Immature natural killer cell (primary cell): ENCODE results near the gene RNF125. TPM values are rescaled to one million over a fixed set of nuclear protein-coding genes. Genes with fewer than 3 reads are reported as not detected.
"Not testable (repeated sequence)": the region's sequence is repeated elsewhere in the genome, so short reads cannot be mapped to it uniquely, and the experiment has no call there.

Experiments used
- DNase-seq, 3 donors: peaks; one replicate each; pipeline ENCODE4 v3.0.0; 2022; ENCODE audit warnings: mixed read lengths in 1 of 3
- H3K27ac Mint-ChIP-seq, 6 donors: one replicate each; pipeline ENCODE4 v1.8.0; 2020; ENCODE audit warnings: mixed read lengths in 6 of 6, mild to moderate bottlenecking in 5 of 6, inconsistent platforms in 4 of 6, moderate library complexity in 3 of 6
- H3K27me3 Mint-ChIP-seq, 3 donors: one replicate each; pipeline ENCODE4 v1.8.0; 2020 to 2021; ENCODE audit warnings: low read depth in 3 of 3, mild to moderate bottlenecking in 3 of 3, mixed read lengths in 3 of 3, moderate library complexity in 3 of 3, inconsistent platforms in 1 of 3
- H3K36me3 Mint-ChIP-seq, 3 donors: one replicate each; pipeline ENCODE4 v1.8.0; 2020; ENCODE audit warnings: mixed read lengths in 3 of 3, inconsistent platforms in 2 of 3, mild to moderate bottlenecking in 2 of 3
- H3K4me1 Mint-ChIP-seq, 2 donors: one replicate each; pipeline ENCODE4 v1.8.0; 2020; ENCODE audit warnings: inconsistent platforms in 2 of 2, mild to moderate bottlenecking in 2 of 2, mixed read lengths in 2 of 2, moderate library complexity in 1 of 2
- H3K4me3 Mint-ChIP-seq, 5 donors: one replicate each; pipeline ENCODE4 v1.8.0; 2020; ENCODE audit warnings: mild to moderate bottlenecking in 5 of 5, mixed read lengths in 5 of 5, inconsistent platforms in 3 of 5, moderate library complexity in 3 of 5
- H3K9me3 Mint-ChIP-seq, 6 donors: one replicate each; pipeline ENCODE4 v1.8.0; 2020; ENCODE audit warnings: mild to moderate bottlenecking in 6 of 6, mixed read lengths in 6 of 6, inconsistent platforms in 4 of 6, moderate library complexity in 3 of 6
- polyA plus RNA-seq, 3 donors: library from polyadenylated mRNA; unstranded; fragments of 300-500 nt; fragmentation: Illumina TruSeq; gene quantifications; one replicate each; pipeline ENCODE4 v1.2.3, GENCODE V29; 2021

The RNF125 gene
- polyA plus RNA-seq, 3 donors from 2014 or later: 73.0 to 132 (median 122) TPM

DNA sequence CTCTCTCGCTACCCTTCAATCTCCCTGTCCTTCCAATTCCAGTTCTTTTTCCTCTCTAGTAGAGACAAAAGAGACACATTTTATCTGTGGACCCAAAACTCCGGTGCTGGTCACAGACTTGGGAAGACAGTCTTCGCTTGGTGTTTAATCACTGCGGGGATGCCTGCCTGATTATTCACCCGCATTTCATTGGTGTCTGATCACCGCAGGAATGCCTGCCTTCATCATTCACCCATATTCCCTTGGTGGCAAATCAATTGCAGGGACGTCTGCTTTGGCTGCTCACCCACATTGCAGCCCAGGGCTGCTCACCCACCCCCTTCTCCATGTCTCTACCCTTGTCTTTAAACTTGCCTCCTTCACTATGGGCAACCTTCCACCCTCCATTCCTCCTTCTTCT lies 17.5 kb upstream of the RNF125 start:
- H3K4me3 Mint-ChIP-seq, H3K4me1 Mint-ChIP-seq, H3K36me3 Mint-ChIP-seq, H3K9me3 Mint-ChIP-seq, DNase-seq, H3K27me3 Mint-ChIP-seq: not testable (repeated sequence)
- H3K27ac Mint-ChIP-seq: peak overlapping the region in 1 of 6 donors; percentile 35

DNA sequence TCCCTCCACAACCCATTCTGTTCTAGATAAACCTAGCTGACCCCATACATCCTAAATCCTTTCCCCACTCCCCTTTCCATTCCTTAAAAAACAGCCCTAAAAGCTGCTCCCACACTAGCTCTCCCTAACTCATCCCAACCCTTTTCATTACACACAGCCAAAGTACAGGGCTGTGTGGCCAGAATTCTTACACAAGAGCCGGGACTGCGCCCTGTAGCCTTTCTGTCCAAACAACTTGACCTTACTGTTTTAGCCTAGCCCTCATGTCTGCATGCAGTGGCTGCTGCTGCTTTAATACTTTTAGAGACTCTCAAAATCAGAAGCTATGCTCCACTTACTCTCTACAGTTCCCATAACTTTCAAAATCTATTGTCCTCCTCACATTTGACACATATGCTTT lies 14.8 kb upstream of the RNF125 start:
- not testable (repeated sequence) for H3K27me3 Mint-ChIP-seq, H3K27ac Mint-ChIP-seq, H3K36me3 Mint-ChIP-seq, H3K4me3 Mint-ChIP-seq, DNase-seq, H3K9me3 Mint-ChIP-seq, H3K4me1 Mint-ChIP-seq

GRCh38 chr18:32010124-32010721 lies 8.4 kb upstream of the RNF125 start:
- DNase-seq: no peak
- Mint-ChIP-seq H3K9me3 (no peaks in the 10 kb centered on the region), H3K4me3 (no peak overlapping the region), H3K27me3 (no peaks in the 10 kb centered on the region), H3K4me1 (peaks cover 7 to 8% of the 10 kb centered on the region in 2 donors), H3K36me3 (peaks cover 0 to 6% (median 0%) of the 10 kb centered on the region in 3 donors), H3K27ac (peak overlapping the region in 1 of 6 donors; percentile 7)

DNA sequence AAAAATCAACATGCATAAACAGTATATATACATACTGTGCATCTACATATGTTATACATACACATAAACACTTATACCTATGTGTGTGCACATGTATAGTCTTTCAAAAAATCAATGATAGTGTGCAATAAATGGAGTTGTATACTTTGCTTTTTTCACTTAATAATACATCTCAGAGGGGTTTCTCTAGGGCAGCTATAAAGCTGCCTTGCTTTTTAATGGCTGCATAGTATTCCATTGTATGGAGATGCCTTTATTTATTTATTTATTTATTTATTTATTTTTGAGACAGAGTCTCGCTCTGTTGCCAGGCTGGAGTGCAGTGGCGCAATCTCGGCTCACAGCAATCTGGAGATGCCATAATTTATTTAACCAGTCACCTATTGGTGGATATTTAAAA lies 7.4 kb upstream of the RNF125 start:
- H3K27ac Mint-ChIP-seq: no peak overlapping the region
- H3K9me3 Mint-ChIP-seq: no peaks in the 10 kb centered on the region
- H3K4me3 Mint-ChIP-seq: no peak overlapping the region
- H3K36me3 Mint-ChIP-seq: peaks cover 0 to 6% (median 0%) of the 10 kb centered on the region in 3 donors
- peaks cover 12 to 16% of the 10 kb centered on the region in 2 donors for H3K4me1 Mint-ChIP-seq
- DNase-seq: no peak
- peaks cover 0 to 2% (median 0%) of the 10 kb centered on the region in 3 donors for H3K27me3 Mint-ChIP-seq

DNA sequence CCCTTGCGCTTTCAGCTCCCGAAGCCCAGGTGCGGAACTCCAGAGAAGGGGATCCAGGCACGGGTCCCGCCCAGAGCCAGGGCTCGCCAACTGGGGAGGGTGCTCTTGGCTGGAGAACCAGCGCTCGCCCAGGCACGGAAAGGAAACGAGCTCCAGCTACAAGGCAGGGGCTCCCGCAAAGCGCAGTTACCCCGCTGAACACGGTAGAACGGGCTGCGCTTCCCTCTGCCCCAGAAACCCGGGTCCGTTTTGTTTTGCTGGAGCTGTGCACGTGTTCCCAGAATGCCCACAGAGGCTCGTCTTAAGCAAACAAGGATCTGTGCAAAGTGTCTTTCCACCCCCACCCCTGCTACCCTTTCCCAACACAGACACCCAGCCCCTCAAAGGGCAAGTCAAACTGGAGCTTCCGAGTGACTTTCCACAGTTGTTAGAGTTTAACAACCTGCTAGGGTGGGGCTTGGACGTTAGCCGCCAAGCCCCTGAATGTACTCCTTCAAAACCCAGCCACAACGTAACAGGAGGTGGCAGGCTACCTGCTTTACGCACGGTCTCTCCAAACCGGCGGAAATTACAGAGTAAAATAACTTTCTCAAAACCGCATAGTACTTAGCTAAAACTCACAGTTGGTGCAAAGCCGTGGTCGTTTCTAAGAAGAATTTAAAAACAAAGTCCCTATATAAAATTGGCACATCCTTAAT lies 775 bp downstream of the RNF125 start:
- Mint-ChIP-seq H3K4me3 (peak overlapping the region; percentile 89 to 95 (median 93)), H3K27ac (peak overlapping the region; percentile 94 to 100 (median 96)), H3K9me3 (no peaks in the 10 kb centered on the region), H3K36me3 (peaks cover 0 to 9% (median 9%) of the 10 kb centered on the region in 3 donors), H3K27me3 (peaks cover 19 to 32% (median 26%) of the 10 kb centered on the region in 3 donors), H3K4me1 (peaks cover 61 to 75% of the 10 kb centered on the region in 2 donors)
- DNase-seq: peak; percentile 81 to 89 (median 88)

DNA sequence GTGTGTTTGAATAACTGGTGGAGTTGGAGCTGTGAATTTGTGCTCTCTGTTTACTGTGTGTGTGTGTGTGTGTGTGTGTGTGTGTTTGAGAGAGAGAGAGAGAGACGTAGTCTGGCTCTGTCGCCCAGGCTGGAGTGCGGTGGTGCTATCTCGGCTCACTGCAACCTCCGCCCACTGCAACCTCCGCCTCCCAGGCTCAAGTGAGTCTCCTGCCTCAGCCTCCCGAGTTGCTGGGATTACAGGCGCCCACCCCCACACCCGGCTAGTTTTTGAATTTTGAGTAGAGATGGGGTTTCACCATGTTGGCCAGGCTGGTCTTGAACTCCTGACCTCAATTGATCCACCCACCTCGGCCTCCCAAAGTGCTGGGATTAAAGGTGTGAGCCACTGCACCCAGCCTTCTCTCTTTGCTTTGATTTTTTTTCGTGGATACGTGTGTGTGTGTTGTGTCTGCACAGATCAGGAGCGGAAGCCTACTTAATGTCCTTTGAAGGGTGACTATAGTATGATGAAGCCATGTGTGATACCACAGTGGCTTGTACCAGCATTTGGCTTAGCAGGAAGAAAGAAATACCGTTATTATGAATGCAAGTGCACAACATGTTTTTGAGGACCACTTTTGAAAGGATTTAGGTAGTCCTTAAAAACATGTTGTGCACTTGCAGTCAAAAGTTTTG lies 1.5 kb downstream of the RNF125 start:
- not testable (repeated sequence) for H3K9me3 Mint-ChIP-seq
- peak overlapping the region; percentile 89 to 95 (median 93) for H3K4me3 Mint-ChIP-seq
- H3K36me3 Mint-ChIP-seq: peaks cover 0 to 11% (median 11%) of the 10 kb centered on the region in 3 donors
- peak overlapping the region; percentile 94 to 100 (median 96) for H3K27ac Mint-ChIP-seq
- H3K27me3 Mint-ChIP-seq: peaks cover 19 to 33% (median 26%) of the 10 kb centered on the region in 3 donors
- H3K4me1 Mint-ChIP-seq: peaks cover 66 to 82% of the 10 kb centered on the region in 2 donors
- DNase-seq: peak in 1 of 3 donors; percentile 78

- Mint-ChIP-seq H3K4me1 (peaks cover 76 to 86% of the 10 kb centered on the region in 2 donors), H3K9me3 (no peaks in the 10 kb centered on the region), H3K27me3 (peaks cover 21 to 36% (median 24%) of the 10 kb centered on the region in 3 donors), H3K36me3 (peaks cover 5 to 17% (median 13%) of the 10 kb centered on the region in 3 donors), H3K27ac (peak overlapping the region; percentile 77 to 94 (median 79)), H3K4me3 (peak overlapping the region; percentile 70 to 95 (median 92))
- no peak for DNase-seq
These were observed 3.3 kb downstream of the RNF125 start for GRCh38 chr18:32021756-32022564.

DNA sequence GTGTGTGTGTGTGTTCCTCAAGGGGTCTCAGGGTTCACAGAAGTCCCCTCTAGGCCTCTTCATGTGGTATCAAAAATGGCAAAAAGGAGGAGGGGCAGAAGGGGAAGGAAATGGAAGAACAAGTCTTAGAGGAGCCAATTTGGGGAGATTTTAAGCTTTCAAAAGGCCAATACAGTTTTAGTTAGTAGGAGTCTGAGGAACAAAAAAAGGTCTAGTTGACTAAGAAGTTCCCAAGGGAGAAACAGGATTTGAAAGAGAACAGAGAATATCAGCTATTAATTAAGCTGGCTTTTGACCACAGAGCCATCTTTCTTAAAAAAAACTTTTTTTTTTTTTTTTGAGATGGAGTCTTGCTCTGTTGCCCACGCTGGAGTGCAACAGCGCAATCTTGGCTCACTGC lies 7.1 kb downstream of the RNF125 start:
- Mint-ChIP-seq H3K9me3 (no peaks in the 10 kb centered on the region), H3K27ac (peak overlapping the region; percentile 72 to 94 (median 88)), H3K4me3 (peak overlapping the region; percentile 73 to 90 (median 81)), H3K4me1 (peaks cover 91 to 99% of the 10 kb centered on the region in 2 donors), H3K27me3 (peaks cover 5 to 21% (median 14%) of the 10 kb centered on the region in 3 donors), H3K36me3 (peaks cover 9 to 25% (median 10%) of the 10 kb centered on the region in 3 donors)
- no peak for DNase-seq

- H3K27ac Mint-ChIP-seq: peak overlapping the region; percentile 81 to 94 (median 91)
These were observed 8.0 kb downstream of the RNF125 start for GRCh38 chr18:32026491-32027086.

GRCh38 chr18:32029558-32029957 lies 10.9 kb downstream of the RNF125 start:
- Mint-ChIP-seq H3K27ac (peak overlapping the region; percentile 26 to 88 (median 73)), H3K4me1 (peaks cover 97 to 98% of the 10 kb centered on the region in 2 donors), H3K36me3 (peaks cover 18 to 31% (median 22%) of the 10 kb centered on the region in 3 donors), H3K27me3 (peaks cover 5 to 22% (median 18%) of the 10 kb centered on the region in 3 donors), H3K9me3 (no peaks in the 10 kb centered on the region), H3K4me3 (peak overlapping the region; percentile 33 to 72 (median 55))
- no peak for DNase-seq

More at GRCh38 chr18:32026491-32027086, 8.0 kb downstream of the RNF125 start:
- H3K9me3 Mint-ChIP-seq: no peaks in the 10 kb centered on the region
- no peak for DNase-seq
- H3K4me1 Mint-ChIP-seq: peaks cover 91 to 99% of the 10 kb centered on the region in 2 donors
- H3K27me3 Mint-ChIP-seq: peaks cover 5 to 21% (median 16%) of the 10 kb centered on the region in 3 donors
- H3K4me3 Mint-ChIP-seq: peak overlapping the region; percentile 73 to 90 (median 82)
- H3K36me3 Mint-ChIP-seq: peaks cover 9 to 32% (median 13%) of the 10 kb centered on the region in 3 donors

DNA sequence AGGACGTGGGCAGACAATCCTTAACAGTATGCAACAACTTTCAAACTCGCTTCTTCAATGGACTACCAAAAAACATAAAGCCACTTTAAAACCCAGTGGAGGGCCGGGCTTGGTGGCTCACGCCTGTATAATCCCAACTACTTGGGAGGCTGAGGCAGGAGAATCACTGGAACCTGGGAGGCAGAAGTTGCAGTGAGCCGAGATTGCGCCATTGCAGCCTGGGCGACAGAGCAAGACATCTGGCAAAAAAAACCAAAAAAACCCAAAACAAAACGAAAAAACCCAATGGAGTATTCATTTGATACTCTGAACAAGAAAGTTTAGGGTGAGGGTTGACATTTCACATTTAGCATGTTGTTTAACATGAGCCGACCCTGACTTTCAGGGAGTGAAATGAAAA lies 14.0 kb downstream of the RNF125 start:
- peaks cover 98% of the 10 kb centered on the region in 2 donors for H3K4me1 Mint-ChIP-seq
- peak overlapping the region; percentile 14 to 89 (median 68) for H3K27ac Mint-ChIP-seq
- peak overlapping the region in 4 of 5 donors; percentile 30 to 67 (median 57) for H3K4me3 Mint-ChIP-seq

GRCh38 chr18:32036506-32037180 lies 18.0 kb downstream of the RNF125 start:
- Mint-ChIP-seq H3K27me3 (peaks cover 7 to 34% (median 31%) of the 10 kb centered on the region in 3 donors), H3K9me3 (no peaks in the 10 kb centered on the region), H3K4me1 (peaks cover 95 to 98% of the 10 kb centered on the region in 2 donors), H3K4me3 (peak overlapping the region; percentile 65 to 78 (median 72)), H3K27ac (peak overlapping the region; percentile 83 to 92 (median 90)), H3K36me3 (peaks cover 20 to 38% (median 33%) of the 10 kb centered on the region in 3 donors)
- DNase-seq: no peak

More for the DNA sequence above, 14.0 kb downstream of the RNF125 start:
- H3K9me3 Mint-ChIP-seq: no peaks in the 10 kb centered on the region
- DNase-seq: no peak
- H3K36me3 Mint-ChIP-seq: peaks cover 18 to 31% (median 19%) of the 10 kb centered on the region in 3 donors
- peaks cover 4 to 30% (median 28%) of the 10 kb centered on the region in 3 donors for H3K27me3 Mint-ChIP-seq
